K562 (cell line): ENCODE results near the gene OR4D9. TPM values are rescaled to one million over a fixed set of nuclear protein-coding genes. Genes with fewer than 3 reads are reported as not detected.

Experiments used
- ATAC-seq: fragments of 200-7000 bp; cut with Tn5 transposase; 3 replicates; pipeline ENCODE4 v1.9.1; 2020; ENCODE audit warnings: moderate library complexity
- BruUV-seq: library from RNA; stranded (reverse); fragments of 400-500 nt; replicated peaks from 2 replicates; lab custom pipeline; 2021; lab: Mats Ljungman, UMichigan
- CTCF ChIA-PET: fragments of 300-600 bp; formaldehyde crosslinking; extraction: SDS; loops from one replicate; lab custom pipeline; 2021; ENCODE audit warnings: low intra/inter-chr PET ratio; lab: Yijun Ruan, JAX
- POLR2A ChIA-PET: fragments of 300-600, 350-650 bp; sonication (Branson Sonifier 250); formaldehyde crosslinking; extraction: SDS; loops from one replicate; lab custom pipeline; 2021; ENCODE audit warnings: antibody characterized with exemption, inconsistent platforms; lab: Yijun Ruan, JAX
- DNase-seq, 4 experiments: peaks; one replicate each; pipeline versions ENCODE4 v3.0.0 to v3.0.0-alpha.2; 2011 to 2018; ENCODE audit warnings: low spot score in 3 of 4, mixed read lengths in 3 of 4; ENCODE audit errors: extremely low read depth in 1 of 4
- FAIRE-seq: peaks from 2 replicates; lab custom pipeline; 2011; peaks lifted over from hg19 to GRCh38; lab: Jason Lieb, UNC
- H2AFZ ChIP-seq: 2 replicates; pipeline ENCODE4 v1.6.0; 2011; ENCODE audit warnings: low read depth, low read length, control low read depth, inconsistent platforms
- H3K27ac ChIP-seq: fragments of 200-600 bp; 3 replicates; pipeline ENCODE4 v1.8.0; 2011; ENCODE audit warnings: low read depth, mild to moderate bottlenecking, control low read depth, inconsistent platforms, low read length, moderate library complexity, mixed read lengths; ENCODE audit errors: extremely low read depth
- H3K27me3 ChIP-seq, 2 experiments: fragments of 300-600 bp in 1 of 2; 2 replicates in 1 of 2; 3 replicates in 1 of 2; pipeline versions ENCODE4 v1.6.0 to v1.8.0; 2011; ENCODE audit warnings: inconsistent platforms in 2 of 2, low read length in 2 of 2, mild to moderate bottlenecking in 1 of 2, mixed read lengths in 1 of 2, moderate library complexity in 1 of 2; ENCODE audit not compliant: control insufficient read depth in 2 of 2, insufficient read depth in 2 of 2
- H3K36me3 ChIP-seq: fragments of 300-600 bp; 3 replicates; pipeline ENCODE4 v1.8.0; 2011; ENCODE audit warnings: mild to moderate bottlenecking, low read length, inconsistent platforms; ENCODE audit not compliant: control insufficient read depth, insufficient read depth
- H3K4me1 ChIP-seq, 2 experiments: fragments of 200-600 bp in 1 of 2; replicated peaks in 1 of 2; 2 replicates in 1 of 2; 3 replicates in 1 of 2; pipeline versions ENCODE4 v1.5.1 to v1.8.0; 2011; ENCODE audit warnings: inconsistent platforms in 2 of 2, low read length in 2 of 2, mild to moderate bottlenecking in 1 of 2, mixed read lengths in 1 of 2, moderate library complexity in 1 of 2; ENCODE audit not compliant: control insufficient read depth in 2 of 2, insufficient read depth in 2 of 2
- H3K4me2 ChIP-seq: 2 replicates; pipeline ENCODE4 v1.6.1; 2011; ENCODE audit warnings: low read length, control low read depth, inconsistent platforms, mixed read lengths; ENCODE audit not compliant: insufficient read depth
- H3K4me3 ChIP-seq: fragments of 200-600 bp; sonication (generic), shearing (Covaris generic); 2 replicates; pipeline ENCODE4 v1.5.1; 2016; ENCODE audit warnings: control low read depth, inconsistent platforms
- H3K79me2 ChIP-seq: fragments of 200-600 bp; 3 replicates; pipeline ENCODE4 v1.8.0; 2011; ENCODE audit warnings: low read length, inconsistent platforms; ENCODE audit not compliant: control insufficient read depth, insufficient read depth
- H3K9ac ChIP-seq, 2 experiments: 2 replicates each; pipeline versions ENCODE4 v1.6.0 to v1.6.1; 2011; ENCODE audit warnings: low read depth in 2 of 2, low read length in 2 of 2, control low read depth in 1 of 2, inconsistent platforms in 1 of 2, mild to moderate bottlenecking in 1 of 2, mixed read lengths in 1 of 2; ENCODE audit not compliant: insufficient read depth in 1 of 2
- H3K9me1 ChIP-seq: one replicate; pipeline ENCODE4 v1.6.0; 2011; ENCODE audit warnings: inconsistent platforms, mild to moderate bottlenecking, low read length, moderate library complexity; ENCODE audit not compliant: control insufficient read depth, insufficient read depth
- H3K9me3 ChIP-seq: replicated peaks from 2 replicates; pipeline ENCODE4 v1.5.1; 2011; ENCODE audit warnings: low read depth, low read length, inconsistent platforms; ENCODE audit not compliant: control insufficient read depth, insufficient read depth
- H4K20me1 ChIP-seq: replicated peaks from 2 replicates; pipeline ENCODE4 v1.6.1; 2011; ENCODE audit warnings: low read length, inconsistent platforms, mixed read lengths; ENCODE audit not compliant: control insufficient read depth, insufficient read depth
- CHCHD3 ChIP-seq: fragments of 250-450 bp; sonication (Bioruptor Pico); IDR thresholded peaks from 2 replicates; pipeline ENCODE4 v2.1.2; 2022; ENCODE audit warnings: mild to moderate bottlenecking
- EP300 ChIP-seq: IDR thresholded peaks from 2 replicates; pipeline ENCODE4 v1.6.1; 2012; ENCODE audit warnings: low read length, improper control_type of control experiment
- FOXP4 ChIP-seq: sonication (generic); formaldehyde crosslinking; IDR thresholded peaks from 2 replicates; pipeline ENCODE4 v1.8.0; 2022; ENCODE audit warnings: mild to moderate bottlenecking, missing genetic modification reagents, borderline replicate concordance
- HCFC1 ChIP-seq: IDR thresholded peaks from 2 replicates; pipeline ENCODE4 v1.6.1; 2012; ENCODE audit warnings: low read depth, low read length, improper control_type of control experiment
- SLC30A9 ChIP-seq: fragments of 250-450 bp; sonication (Bioruptor Pico); IDR thresholded peaks from 2 replicates; pipeline ENCODE4 v1.8.0; 2022; ENCODE audit warnings: mild to moderate bottlenecking, moderate library complexity
- THAP7 ChIP-seq: fragments of 250-450 bp; sonication (Bioruptor Pico); IDR thresholded peaks from 2 replicates; pipeline ENCODE4 v1.5.0; 2021
- WHSC1 ChIP-seq: IDR thresholded peaks from one replicate; pipeline ENCODE4 v1.6.1; 2012; ENCODE audit warnings: low read length, control low read depth, inconsistent platforms
- in situ Hi-C: fragments of 300-500 bp; cut with MboI; formaldehyde crosslinking; loops from 4 replicates; pipeline ENCODE4 v1.15.0; 2018; ENCODE audit warnings: inconsistent platforms, mixed read lengths
- intact Hi-C: fragments of 100-400 bp; cut with micrococcal nuclease; formaldehyde crosslinking; loops from 2 replicates; pipeline ENCODE4 v1.14.2; 2022
- polyA plus RNA-seq, 8 experiments: library from polyadenylated mRNA; depleted of rRNA in 4 of 8; stranded (reverse) in 5 of 8; unstranded in 3 of 8; fragments of >200 nt; fragmentation: Nextera tagmentation in 2 of 8; fragmentation: Illumina TruSeq in 1 of 8; extraction: Ambion mirVana in 2 of 8; extraction: Trizol in 1 of 8; gene quantifications; 2 replicates each; pipeline versions ENCODE4 v1.2.1 to v1.2.3, GENCODE V29; 2011 to 2014; ENCODE audit warnings: inconsistent platforms in 1 of 8, missing spikeins in 1 of 8
- total RNA-seq, 7 experiments: library from RNA; depleted of rRNA in 6 of 7; stranded (reverse); fragments of >200 nt in 6 of 7; fragmentation: Illumina TruSeq in 2 of 7; extraction: Trizol in 2 of 7; gene quantifications; 2 replicates each; pipeline versions ENCODE4 v1.2.1 to v1.2.3, GENCODE V29; 2011 to 2021; ENCODE audit warnings: low replicate concordance in 1 of 7
- TF ChIP-seq, protein P1 (sequence below), 2 experiments: fragments of 450-650 bp; conservative IDR thresholded peaks; 2 replicates each; pipeline ENCODE4 v1.6.1; 2017; ENCODE audit warnings: mild to moderate bottlenecking in 2 of 2, moderate library complexity in 2 of 2
- TF ChIP-seq, protein P2 (sequence below), 2 experiments: IDR thresholded peaks; 2 replicates each; pipeline ENCODE4 v1.6.1; 2012; ENCODE audit warnings: improper control_type of control experiment in 2 of 2, low read depth in 2 of 2, low read length in 2 of 2, borderline replicate concordance in 1 of 2

Gene OR4D9
- total and polyA plus RNA-seq, 9 of the 15 experiments (the other 6 are each of a cell fraction or from before 2014, with no cell fraction given), result not detected

DNA sequence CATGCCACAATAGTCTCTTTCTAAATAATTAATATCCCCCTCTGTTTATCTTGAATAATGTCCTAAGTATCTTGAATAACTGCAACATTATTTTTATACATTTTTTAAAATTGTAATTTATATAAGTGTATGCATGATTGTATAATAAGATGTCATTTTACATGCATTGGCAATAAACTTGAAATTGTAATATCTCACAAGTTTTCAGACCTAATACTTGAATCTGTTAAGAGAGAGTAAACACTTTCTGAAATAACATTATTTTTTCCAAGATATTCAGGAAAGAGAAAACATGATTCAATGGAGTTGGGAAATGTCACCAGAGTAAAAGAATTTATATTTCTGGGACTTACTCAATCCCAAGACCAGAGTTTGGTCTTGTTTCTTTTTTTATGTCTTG, 8.1 kb upstream of the OR4D9 start, which contains the start of gene OR4D11:
TSS of gene OR4D11 (plus strand) at position 301 of the 400 bp plus-strand sequence. CDS start at position 301, 0 bp downstream.
- H3K36me3 ChIP-seq, result no peaks in the 10 kb centered on the region
- no peaks in the 10 kb centered on the region for H3K79me2 ChIP-seq
- in situ Hi-C loops (no loop called here), intact Hi-C loops (no loop called here)
- H3K4me3 ChIP-seq, result no peak within 1 kb of the TSS
- H3K4me2 ChIP-seq, result no peak within 1 kb of the TSS
- H3K27me3 ChIP-seq, result peaks cover 0 to 3% of the 10 kb centered on the region in 2 experiments; a peak in 1 of 5 replicates
- ATAC-seq (no peak), DNase-seq (no peak), FAIRE-seq (no peak)
- no peak within 1 kb of the TSS for H3K9ac ChIP-seq
- ChIA-PET POLR2A (no interaction called here), CTCF (no interaction called here)
- H3K9me3 ChIP-seq, result peaks cover 4% of the 10 kb centered on the region; the same call in 1 of the 2 replicates
- no peaks in the 10 kb centered on the region for H4K20me1 ChIP-seq
- 0 out of 2 replicates have a peak within 1 kb of the TSS, but pooled peaks have one; percentile 42 for H2AFZ ChIP-seq
- no peaks in the 10 kb centered on the region for H3K4me1 ChIP-seq
- H3K27ac ChIP-seq, result no peak within 1 kb of the TSS
- BruUV-seq, result no TSS peak
- H3K9me1 ChIP-seq, result no peaks in the 10 kb centered on the region
- no peak for TF ChIP-seq FOXP4 (CRISPR knock-in tag)
- TF ChIP-seq CHCHD3 (CRISPR knock-in tag), result no peak
- TF ChIP-seq THAP7 (CRISPR knock-in tag), result no peak
- no peak for TF ChIP-seq WHSC1
- TF ChIP-seq EP300, result no peak
- TF ChIP-seq SLC30A9 (CRISPR knock-in tag), result no peak
- TF ChIP-seq HCFC1, result no peak
- TF ChIP-seq, protein P1, sequence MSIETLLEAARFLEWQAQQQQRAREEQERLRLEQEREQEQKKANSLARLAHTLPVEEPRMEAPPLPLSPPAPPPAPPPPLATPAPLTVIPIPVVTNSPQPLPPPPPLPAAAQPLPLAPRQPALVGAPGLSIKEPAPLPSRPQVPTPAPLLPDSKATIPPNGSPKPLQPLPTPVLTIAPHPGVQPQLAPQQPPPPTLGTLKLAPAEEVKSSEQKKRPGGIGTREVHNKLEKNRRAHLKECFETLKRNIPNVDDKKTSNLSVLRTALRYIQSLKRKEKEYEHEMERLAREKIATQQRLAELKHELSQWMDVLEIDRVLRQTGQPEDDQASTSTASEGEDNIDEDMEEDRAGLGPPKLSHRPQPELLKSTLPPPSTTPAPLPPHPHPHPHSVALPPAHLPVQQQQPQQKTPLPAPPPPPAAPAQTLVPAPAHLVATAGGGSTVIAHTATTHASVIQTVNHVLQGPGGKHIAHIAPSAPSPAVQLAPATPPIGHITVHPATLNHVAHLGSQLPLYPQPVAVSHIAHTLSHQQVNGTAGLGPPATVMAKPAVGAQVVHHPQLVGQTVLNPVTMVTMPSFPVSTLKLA (conservative IDR thresholded peaks at IDR 0.05), result no peak
- TF ChIP-seq, protein P2, sequence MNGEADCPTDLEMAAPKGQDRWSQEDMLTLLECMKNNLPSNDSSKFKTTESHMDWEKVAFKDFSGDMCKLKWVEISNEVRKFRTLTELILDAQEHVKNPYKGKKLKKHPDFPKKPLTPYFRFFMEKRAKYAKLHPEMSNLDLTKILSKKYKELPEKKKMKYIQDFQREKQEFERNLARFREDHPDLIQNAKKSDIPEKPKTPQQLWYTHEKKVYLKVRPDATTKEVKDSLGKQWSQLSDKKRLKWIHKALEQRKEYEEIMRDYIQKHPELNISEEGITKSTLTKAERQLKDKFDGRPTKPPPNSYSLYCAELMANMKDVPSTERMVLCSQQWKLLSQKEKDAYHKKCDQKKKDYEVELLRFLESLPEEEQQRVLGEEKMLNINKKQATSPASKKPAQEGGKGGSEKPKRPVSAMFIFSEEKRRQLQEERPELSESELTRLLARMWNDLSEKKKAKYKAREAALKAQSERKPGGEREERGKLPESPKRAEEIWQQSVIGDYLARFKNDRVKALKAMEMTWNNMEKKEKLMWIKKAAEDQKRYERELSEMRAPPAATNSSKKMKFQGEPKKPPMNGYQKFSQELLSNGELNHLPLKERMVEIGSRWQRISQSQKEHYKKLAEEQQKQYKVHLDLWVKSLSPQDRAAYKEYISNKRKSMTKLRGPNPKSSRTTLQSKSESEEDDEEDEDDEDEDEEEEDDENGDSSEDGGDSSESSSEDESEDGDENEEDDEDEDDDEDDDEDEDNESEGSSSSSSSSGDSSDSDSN (IDR thresholded peaks at IDR 0.05; ENCODE audit: borderline replicate concordance in 1 of 2, low read depth in 2 of 2, low read length in 2 of 2), result no peak
